Osteoblast (primary cell): ENCODE results near the gene GTF3C6. TPM values are rescaled to one million over a fixed set of nuclear protein-coding genes. Genes with fewer than 3 reads are reported as not detected.

Source experiments
- DNase-seq: peaks from one replicate; pipeline ENCODE4 v3.0.0; 2011; ENCODE audit warnings: low spot score, mixed read lengths; ENCODE audit not compliant: insufficient read length; ENCODE audit errors: missing footprints
- H2AFZ ChIP-seq: 2 replicates; pipeline ENCODE4 v1.6.0; 2011; ENCODE audit warnings: mild to moderate bottlenecking, low read length
- H3K27ac ChIP-seq: 2 replicates; pipeline ENCODE4 v1.5.1; 2011; ENCODE audit warnings: mild to moderate bottlenecking, low read depth, low read length, moderate library complexity
- H3K27me3 ChIP-seq: 2 replicates; pipeline ENCODE4 v1.6.0; 2012; ENCODE audit warnings: mild to moderate bottlenecking, control low read depth, inconsistent platforms, low read length, moderate library complexity; ENCODE audit not compliant: insufficient read depth
- H3K36me3 ChIP-seq: 2 replicates; pipeline ENCODE4 v1.5.1; 2011; ENCODE audit warnings: mild to moderate bottlenecking, low read length, control low read depth, moderate library complexity; ENCODE audit not compliant: insufficient read depth
- H3K4me1 ChIP-seq: 2 replicates; pipeline ENCODE4 v1.5.1; 2011; ENCODE audit warnings: mild to moderate bottlenecking, low read length, control low read depth, moderate library complexity; ENCODE audit not compliant: insufficient read depth
- H3K4me2 ChIP-seq: 2 replicates; pipeline ENCODE4 v1.6.0; 2011; ENCODE audit warnings: mild to moderate bottlenecking, low read length; ENCODE audit not compliant: insufficient read depth
- H3K4me3 ChIP-seq: fragments of 200-600 bp; sonication (generic); 3 replicates; pipeline ENCODE4 v1.5.1; 2012; ENCODE audit warnings: mild to moderate bottlenecking, low read length, inconsistent platforms; ENCODE audit not compliant: insufficient read depth
- H3K79me2 ChIP-seq: 2 replicates; pipeline ENCODE4 v1.6.0; 2012; ENCODE audit warnings: mild to moderate bottlenecking, low read length, control low read depth, inconsistent platforms; ENCODE audit not compliant: insufficient read depth
- H3K9me3 ChIP-seq: 2 replicates; pipeline ENCODE4 v1.5.1; 2011; ENCODE audit warnings: low read depth, low read length, control low read depth
- H4K20me1 ChIP-seq: 2 replicates; pipeline ENCODE4 v1.6.0; 2012; ENCODE audit warnings: mild to moderate bottlenecking, low read length, control low read depth; ENCODE audit not compliant: insufficient read depth
- total RNA-seq: library from RNA; depleted of rRNA; stranded (reverse); fragments of >200 nt; gene quantifications from 2 replicates; pipeline ENCODE4 v1.2.3, GENCODE V29; 2012
- TF ChIP-seq, protein P1 (sequence below): IDR thresholded peaks from 2 replicates; pipeline ENCODE4 v1.5.1; 2011; ENCODE audit warnings: mild to moderate bottlenecking, low read depth, low read length, moderate library complexity; ENCODE audit errors: extremely low read depth

The GTF3C6 gene
- total RNA-seq, 1 donor = 35.1 TPM

DNA sequence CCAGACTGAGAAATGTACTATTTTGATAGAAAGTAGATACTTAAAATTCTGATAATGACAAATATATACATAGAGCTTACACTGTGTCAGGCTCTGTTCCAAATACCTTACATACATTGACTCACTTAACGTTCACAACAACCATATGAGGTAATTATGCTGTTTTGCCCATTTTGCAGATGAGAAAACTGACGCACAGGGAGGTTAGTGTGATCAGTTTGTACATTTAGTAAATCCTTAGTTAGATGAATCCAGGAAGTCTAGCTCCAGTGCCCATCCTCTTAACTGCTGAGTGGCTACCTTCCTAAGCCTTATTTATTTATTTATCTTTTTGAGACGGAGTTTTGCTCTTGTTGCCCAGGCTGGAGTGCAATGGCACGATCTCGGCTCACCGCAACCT, 23.3 kb upstream of the GTF3C6 start:
- no peaks in the 10 kb centered on the region for H3K79me2 ChIP-seq
- no peaks in the 10 kb centered on the region for H3K4me1 ChIP-seq
- TF ChIP-seq, protein P1, sequence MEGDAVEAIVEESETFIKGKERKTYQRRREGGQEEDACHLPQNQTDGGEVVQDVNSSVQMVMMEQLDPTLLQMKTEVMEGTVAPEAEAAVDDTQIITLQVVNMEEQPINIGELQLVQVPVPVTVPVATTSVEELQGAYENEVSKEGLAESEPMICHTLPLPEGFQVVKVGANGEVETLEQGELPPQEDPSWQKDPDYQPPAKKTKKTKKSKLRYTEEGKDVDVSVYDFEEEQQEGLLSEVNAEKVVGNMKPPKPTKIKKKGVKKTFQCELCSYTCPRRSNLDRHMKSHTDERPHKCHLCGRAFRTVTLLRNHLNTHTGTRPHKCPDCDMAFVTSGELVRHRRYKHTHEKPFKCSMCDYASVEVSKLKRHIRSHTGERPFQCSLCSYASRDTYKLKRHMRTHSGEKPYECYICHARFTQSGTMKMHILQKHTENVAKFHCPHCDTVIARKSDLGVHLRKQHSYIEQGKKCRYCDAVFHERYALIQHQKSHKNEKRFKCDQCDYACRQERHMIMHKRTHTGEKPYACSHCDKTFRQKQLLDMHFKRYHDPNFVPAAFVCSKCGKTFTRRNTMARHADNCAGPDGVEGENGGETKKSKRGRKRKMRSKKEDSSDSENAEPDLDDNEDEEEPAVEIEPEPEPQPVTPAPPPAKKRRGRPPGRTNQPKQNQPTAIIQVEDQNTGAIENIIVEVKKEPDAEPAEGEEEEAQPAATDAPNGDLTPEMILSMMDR = no peak
- H3K9me3 ChIP-seq = no peaks in the 10 kb centered on the region
- no peak overlapping the region for H3K4me2 ChIP-seq
- no peaks in the 10 kb centered on the region for H3K36me3 ChIP-seq
- H4K20me1 ChIP-seq = no peaks in the 10 kb centered on the region
- no peaks in the 10 kb centered on the region for H3K27me3 ChIP-seq
- H3K4me3 ChIP-seq = no peak overlapping the region
- no peak overlapping the region for H3K27ac ChIP-seq
- no peak for DNase-seq
- no peak overlapping the region for H2AFZ ChIP-seq

DNA sequence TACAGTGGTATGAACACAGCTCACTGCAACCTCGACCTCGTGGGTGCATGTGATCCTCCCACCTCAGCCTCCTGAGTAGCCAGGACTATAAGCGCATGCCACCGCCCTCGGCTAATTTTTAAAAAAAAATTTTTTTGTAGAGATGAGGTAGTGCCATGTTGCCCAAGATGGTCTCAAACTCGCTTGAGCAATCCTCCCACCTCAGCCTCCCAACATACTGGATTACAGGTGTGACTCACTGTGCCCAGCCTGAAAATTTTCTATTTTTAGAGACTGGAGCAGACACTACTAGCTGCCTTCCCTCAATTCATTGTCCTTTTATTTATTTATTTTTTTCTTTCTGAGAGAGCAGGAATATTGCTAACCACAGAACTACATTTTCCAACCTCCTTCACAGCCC, 20.3 kb upstream of the GTF3C6 start:
- DNase-seq = peak; percentile 45
- H3K36me3 ChIP-seq = no peaks in the 10 kb centered on the region
- TF ChIP-seq, protein P1 = no peak

DNA sequence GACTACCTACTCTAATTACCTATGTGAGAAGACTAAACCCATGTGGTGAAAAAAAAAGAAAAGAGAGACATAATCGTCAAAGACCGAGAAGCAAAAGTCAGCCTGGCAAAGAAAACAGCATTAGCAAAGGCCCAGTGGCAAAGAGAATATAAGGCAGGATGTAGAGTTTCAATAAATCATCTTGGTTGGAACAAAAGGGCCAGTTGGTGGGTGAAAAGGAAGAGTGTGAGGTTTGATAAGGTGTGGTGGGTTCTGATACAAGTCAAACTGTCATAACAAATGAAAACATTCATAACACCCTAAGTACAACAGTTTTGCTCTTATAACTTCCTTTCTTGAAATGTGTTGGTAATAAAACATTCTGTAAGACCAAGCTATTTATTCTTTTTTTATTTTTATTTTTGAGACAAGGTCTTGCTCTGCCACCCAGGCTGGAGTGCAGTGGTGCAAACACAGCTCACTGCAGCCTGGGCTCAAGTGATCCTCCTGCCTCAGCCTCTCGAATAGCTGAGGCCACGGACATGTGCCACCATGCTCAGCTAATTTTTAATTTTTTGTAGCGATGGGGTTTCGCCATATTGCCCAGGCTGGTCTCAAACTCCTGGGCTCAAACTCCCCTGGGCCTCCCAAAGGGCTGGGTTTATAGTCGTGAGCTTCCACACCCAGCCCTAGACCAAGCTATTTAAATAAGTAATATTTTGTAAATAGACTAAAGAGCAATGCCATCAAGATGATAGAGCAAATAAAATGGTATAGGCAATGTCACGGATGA, 18.9 kb upstream of the GTF3C6 start:
- Histone ChIP-seq H2AFZ (no peak overlapping the region), H3K4me2 (no peak overlapping the region), H3K4me1 (peaks cover 3% of the 10 kb centered on the region), H3K27me3 (no peaks in the 10 kb centered on the region), H3K4me3 (no peak overlapping the region), H4K20me1 (no peaks in the 10 kb centered on the region), H3K27ac (no peak overlapping the region), H3K79me2 (no peaks in the 10 kb centered on the region), H3K9me3 (no peaks in the 10 kb centered on the region), H3K36me3 (no peaks in the 10 kb centered on the region)
- TF ChIP-seq, protein P1 = no peak
- no peak for DNase-seq

More for the DNA sequence above, 20.3 kb upstream of the GTF3C6 start:
- H3K4me1 ChIP-seq = no peaks in the 10 kb centered on the region
- no peaks in the 10 kb centered on the region for H3K9me3 ChIP-seq
- H4K20me1 ChIP-seq = no peaks in the 10 kb centered on the region
- H3K27ac ChIP-seq = no peak overlapping the region
- H3K4me3 ChIP-seq = no peak overlapping the region
- H2AFZ ChIP-seq = no peak overlapping the region
- no peaks in the 10 kb centered on the region for H3K79me2 ChIP-seq
- H3K27me3 ChIP-seq = no peaks in the 10 kb centered on the region
- H3K4me2 ChIP-seq = no peak overlapping the region

DNA sequence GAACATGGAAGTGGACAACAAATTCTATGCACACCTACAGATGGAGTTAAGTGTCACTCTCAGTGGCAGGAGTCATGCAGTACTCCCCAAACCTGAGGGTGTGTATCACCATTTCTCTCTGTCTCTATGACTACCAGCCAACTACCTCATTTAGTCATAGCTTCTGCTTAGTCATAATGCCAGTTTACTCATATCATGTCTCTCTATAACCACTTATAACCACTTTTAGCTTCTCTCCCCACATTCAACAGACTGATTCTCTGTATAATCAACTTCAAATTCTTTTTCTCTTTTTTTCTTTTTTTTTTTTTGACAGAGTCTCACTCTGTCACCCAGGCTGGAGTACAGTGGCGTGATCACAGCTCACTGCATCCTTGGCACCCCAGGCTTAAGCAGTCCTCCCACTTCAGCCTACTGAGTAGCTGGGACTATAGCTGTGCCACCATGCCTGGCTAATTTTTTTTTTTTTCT, 13.8 kb upstream of the GTF3C6 start:
- Histone ChIP-seq H3K4me3 (no peak overlapping the region), H3K27ac (peak overlapping the region; percentile 67), H3K4me1 (peaks cover 12% of the 10 kb centered on the region), H3K79me2 (no peaks in the 10 kb centered on the region), H4K20me1 (no peaks in the 10 kb centered on the region), H3K27me3 (no peaks in the 10 kb centered on the region), H3K9me3 (no peaks in the 10 kb centered on the region), H3K4me2 (peak overlapping the region; percentile 42), H3K36me3 (no peaks in the 10 kb centered on the region), H2AFZ (peak overlapping the region; percentile 60)
- peak; percentile 96 for DNase-seq
- TF ChIP-seq, protein P1 = no peak
